ENCODE data around the gene CACNB2.

The CACNB2 gene

GRCh38 chr10:18140149-18140956, at the start of gene CACNB2:
Gene CACNB2 (plus strand): TSS chr10:18140424.
- DNase-seq (ENCODE audit: low read depth): peak; percentile 64
- peak within 1 kb of the TSS; percentile 66 for H3K4me3 ChIP-seq (ENCODE audit: low read depth, low read length)
- peak; percentile 2 for TF ChIP-seq CTCF (conservative IDR thresholded peaks at IDR 0.05; ENCODE audit: low read depth, low read length)

- DNase-seq (ENCODE audit: low read depth): no peak
- TF ChIP-seq CTCF (conservative IDR thresholded peaks at IDR 0.05; ENCODE audit: low read depth, low read length): no peak
- no peak overlapping the region for H3K4me3 ChIP-seq (ENCODE audit: low read depth, low read length)
These were observed 45.9 kb upstream of the CACNB2 start for GRCh38 chr10:18094332-18094731.

- no peak for DNase-seq (ENCODE audit: low read depth)
- TF ChIP-seq CTCF (conservative IDR thresholded peaks at IDR 0.05; ENCODE audit: low read depth, low read length): no peak
- no peak overlapping the region for H3K4me3 ChIP-seq (ENCODE audit: low read depth, low read length)
These were observed 45.4 kb upstream of the CACNB2 start for GRCh38 chr10:18094793-18095192.

GRCh38 chr10:18097524-18097923, 42.7 kb upstream of the CACNB2 start:
- no peak overlapping the region for H3K4me3 ChIP-seq (ENCODE audit: low read depth, low read length)
- no peak for TF ChIP-seq CTCF (conservative IDR thresholded peaks at IDR 0.05; ENCODE audit: low read depth, low read length)
- DNase-seq (ENCODE audit: low read depth): peak; percentile 41

- no peak for TF ChIP-seq CTCF (conservative IDR thresholded peaks at IDR 0.05; ENCODE audit: low read depth, low read length)
- DNase-seq (ENCODE audit: low read depth): no peak
- no peak overlapping the region for H3K4me3 ChIP-seq (ENCODE audit: low read depth, low read length)
These were observed 42.0 kb upstream of the CACNB2 start for GRCh38 chr10:18098201-18098600.

- H3K4me3 ChIP-seq (ENCODE audit: low read depth, low read length): no peak overlapping the region
- no peak for TF ChIP-seq CTCF (conservative IDR thresholded peaks at IDR 0.05; ENCODE audit: low read depth, low read length)
- DNase-seq (ENCODE audit: low read depth): peak; percentile 52
These were observed 40.8 kb upstream of the CACNB2 start for GRCh38 chr10:18099415-18099814.

DNA sequence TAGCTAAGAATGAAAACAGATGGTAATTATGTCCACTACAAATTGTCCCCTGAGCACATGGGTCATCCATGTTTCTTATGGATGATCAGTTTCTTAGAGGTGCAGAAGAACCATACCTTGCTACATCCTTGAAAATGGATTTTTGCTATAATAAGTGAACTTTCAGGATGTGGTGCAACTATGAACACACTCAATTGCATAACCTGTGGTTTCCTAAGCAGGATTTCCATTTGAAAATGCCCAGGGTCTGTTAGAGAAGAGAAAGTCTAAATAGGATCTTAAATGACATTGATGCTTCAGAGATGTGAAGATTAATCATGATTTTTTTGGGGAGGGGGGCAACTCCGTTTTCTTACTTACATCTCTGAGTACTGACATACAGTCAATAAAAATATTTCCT, 39.6 kb upstream of the CACNB2 start:
- H3K4me3 ChIP-seq (ENCODE audit: low read depth, low read length): no peak overlapping the region
- TF ChIP-seq CTCF (conservative IDR thresholded peaks at IDR 0.05; ENCODE audit: low read depth, low read length): no peak
- DNase-seq (ENCODE audit: low read depth): peak; percentile 61
